AG04450 (cell line): Measurements from ENCODE around the gene EPB41L4A. TPM values are rescaled to one million over a fixed set of nuclear protein-coding genes. Genes with fewer than 3 reads are reported as not detected.

ENCODE experiments used
- CTCF ChIA-PET: fragments of 300-600, 350-600 bp; formaldehyde crosslinking; extraction: SDS; loops from one replicate; lab custom pipeline; 2022; ENCODE audit warnings: antibody characterized with exemption, inconsistent platforms; lab: Charles Lee
- POLR2A ChIA-PET: fragments of 350-600 bp; formaldehyde crosslinking; extraction: SDS; loops from one replicate; lab custom pipeline; 2021; ENCODE audit warnings: antibody characterized with exemption, inconsistent platforms; lab: Yijun Ruan, JAX
- DNase-seq: peaks from one replicate; pipeline ENCODE4 v3.0.0-alpha.2; 2011; ENCODE audit warnings: low read depth, low spot score
- H3K27ac ChIP-seq: one replicate; pipeline ENCODE4 v1.5.1; 2012; ENCODE audit warnings: low read depth, low read length, control low read depth
- H3K27me3 ChIP-seq: one replicate; pipeline ENCODE4 v1.6.0; 2012; ENCODE audit warnings: low read length; ENCODE audit not compliant: control insufficient read depth, insufficient read depth
- H3K4me3 ChIP-seq: 2 replicates; pipeline ENCODE4 v1.5.1; 2011; ENCODE audit warnings: mild to moderate bottlenecking, low read depth, low read length, control low read depth
- H3K9me3 ChIP-seq: 2 replicates; pipeline ENCODE4 v1.5.1; 2012; ENCODE audit warnings: low read length; ENCODE audit not compliant: control insufficient read depth, insufficient read depth
- polyA plus RNA-seq: library from polyadenylated mRNA; depleted of rRNA; stranded (reverse); fragments of >200 nt; gene quantifications from 2 replicates; pipeline ENCODE4 v1.2.3, GENCODE V29; 2011
- TF ChIP-seq, protein P1 (sequence below): IDR thresholded peaks from 2 replicates; pipeline ENCODE4 v1.5.1; 2011; ENCODE audit warnings: low read depth, low read length, control low read depth, inconsistent platforms

EPB41L4A gene
- polyA plus RNA-seq, 1 experiment = not detected

GRCh38 chr5:112121258-112121657 lies 297.8 kb downstream of the EPB41L4A start:
- no peak for DNase-seq
- ChIA-PET POLR2A (no interaction called here), CTCF (no interaction called here)
- TF ChIP-seq, protein P1, sequence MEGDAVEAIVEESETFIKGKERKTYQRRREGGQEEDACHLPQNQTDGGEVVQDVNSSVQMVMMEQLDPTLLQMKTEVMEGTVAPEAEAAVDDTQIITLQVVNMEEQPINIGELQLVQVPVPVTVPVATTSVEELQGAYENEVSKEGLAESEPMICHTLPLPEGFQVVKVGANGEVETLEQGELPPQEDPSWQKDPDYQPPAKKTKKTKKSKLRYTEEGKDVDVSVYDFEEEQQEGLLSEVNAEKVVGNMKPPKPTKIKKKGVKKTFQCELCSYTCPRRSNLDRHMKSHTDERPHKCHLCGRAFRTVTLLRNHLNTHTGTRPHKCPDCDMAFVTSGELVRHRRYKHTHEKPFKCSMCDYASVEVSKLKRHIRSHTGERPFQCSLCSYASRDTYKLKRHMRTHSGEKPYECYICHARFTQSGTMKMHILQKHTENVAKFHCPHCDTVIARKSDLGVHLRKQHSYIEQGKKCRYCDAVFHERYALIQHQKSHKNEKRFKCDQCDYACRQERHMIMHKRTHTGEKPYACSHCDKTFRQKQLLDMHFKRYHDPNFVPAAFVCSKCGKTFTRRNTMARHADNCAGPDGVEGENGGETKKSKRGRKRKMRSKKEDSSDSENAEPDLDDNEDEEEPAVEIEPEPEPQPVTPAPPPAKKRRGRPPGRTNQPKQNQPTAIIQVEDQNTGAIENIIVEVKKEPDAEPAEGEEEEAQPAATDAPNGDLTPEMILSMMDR = no peak
- no peak overlapping the region for H3K4me3 ChIP-seq
- H3K27ac ChIP-seq = no peak overlapping the region
- H3K9me3 ChIP-seq = peaks cover 6% of the 10 kb centered on the region; the same call in 1 of the 2 replicates
- no peaks in the 10 kb centered on the region for H3K27me3 ChIP-seq

DNA sequence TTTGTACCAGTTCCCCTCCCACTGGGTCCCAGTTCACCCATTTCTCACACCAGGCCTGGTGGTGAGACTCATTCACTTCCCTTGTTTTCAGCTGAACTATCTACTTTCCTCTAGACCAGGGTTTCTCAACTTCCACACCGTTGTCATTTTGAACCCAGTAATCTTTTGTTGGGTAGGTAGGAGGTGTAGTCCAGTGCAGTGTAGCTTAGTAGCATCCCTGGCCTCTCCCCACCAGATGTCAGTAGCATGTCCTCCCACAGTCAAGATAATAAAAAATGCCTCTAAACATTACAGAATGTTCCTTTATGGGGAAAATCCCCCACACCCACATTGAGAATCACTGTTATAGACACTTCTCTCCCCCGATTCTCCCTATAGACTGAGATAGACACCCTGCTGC lies 299.1 kb downstream of the EPB41L4A start:
- H3K4me3 ChIP-seq = no peak overlapping the region
- peaks cover 6% of the 10 kb centered on the region; the same call in 1 of the 2 replicates for H3K9me3 ChIP-seq
- ChIA-PET POLR2A (no interaction called here), CTCF (interaction anchor here (0.9 kb wide), 1 partner anchor 588 kb away, joined by 7 read pairs; no protein-coding TSS in a partner anchor)
- no peak overlapping the region for H3K27ac ChIP-seq
- no peaks in the 10 kb centered on the region for H3K27me3 ChIP-seq
- no peak for DNase-seq
- TF ChIP-seq, protein P1 = no peak

GRCh38 chr5:112119508-112119907 lies 299.6 kb downstream of the EPB41L4A start:
- TF ChIP-seq, protein P1 = no peak
- no peaks in the 10 kb centered on the region for H3K27me3 ChIP-seq
- no peak for DNase-seq
- H3K4me3 ChIP-seq = no peak overlapping the region
- peaks cover 6% of the 10 kb centered on the region; the same call in 1 of the 2 replicates for H3K9me3 ChIP-seq
- CTCF ChIA-PET = interaction anchor here (0.9 kb wide), 1 partner anchor 588 kb away, joined by 7 read pairs; no protein-coding TSS in a partner anchor
- POLR2A ChIA-PET = no interaction called here
- no peak overlapping the region for H3K27ac ChIP-seq

GRCh38 chr5:112117551-112117950 lies 301.5 kb downstream of the EPB41L4A start:
- no peak overlapping the region for H3K27ac ChIP-seq
- H3K27me3 ChIP-seq = no peaks in the 10 kb centered on the region
- ChIA-PET POLR2A (no interaction called here), CTCF (no interaction called here)
- no peak overlapping the region for H3K4me3 ChIP-seq
- peaks cover 6% of the 10 kb centered on the region; the same call in 1 of the 2 replicates for H3K9me3 ChIP-seq
- TF ChIP-seq, protein P1 = no peak
- DNase-seq = no peak

- TF ChIP-seq, protein P1 = no peak
- no peak overlapping the region for H3K4me3 ChIP-seq
- no peak for DNase-seq
- CTCF ChIA-PET = no interaction called here
- POLR2A ChIA-PET = no interaction called here
- H3K27ac ChIP-seq = no peak overlapping the region
- H3K9me3 ChIP-seq = peaks cover 6% of the 10 kb centered on the region; the same call in 1 of the 2 replicates
- H3K27me3 ChIP-seq = no peaks in the 10 kb centered on the region
Measured at GRCh38 chr5:112116371-112116770, 302.7 kb downstream of the EPB41L4A start.
